Occipital lobe (tissue), 2 donors: ENCODE data around the gene RAP1GAP. TPM values are rescaled to one million over a fixed set of nuclear protein-coding genes. Genes with fewer than 3 reads are reported as not detected.

Experiments used
- DNase-seq: peaks from one replicate; lab custom pipeline; 2025; lab: John Stamatoyannopoulos, UW
- total RNA-seq: library from RNA; depleted of rRNA; stranded (reverse); fragments of >200 nt; gene quantifications from one replicate; pipeline ENCODE4 v1.2.3, GENCODE V29; 2014

RAP1GAP gene
- 26.4 TPM for total RNA-seq

- DNase-seq: no peak
Observed at GRCh38 chr1:21669258-21670058, at the start of gene RAP1GAP. TSS of gene RAP1GAP (minus strand) at chr1:21669357. CDS start at chr1:21620032, 49,325 bp downstream.

DNA sequence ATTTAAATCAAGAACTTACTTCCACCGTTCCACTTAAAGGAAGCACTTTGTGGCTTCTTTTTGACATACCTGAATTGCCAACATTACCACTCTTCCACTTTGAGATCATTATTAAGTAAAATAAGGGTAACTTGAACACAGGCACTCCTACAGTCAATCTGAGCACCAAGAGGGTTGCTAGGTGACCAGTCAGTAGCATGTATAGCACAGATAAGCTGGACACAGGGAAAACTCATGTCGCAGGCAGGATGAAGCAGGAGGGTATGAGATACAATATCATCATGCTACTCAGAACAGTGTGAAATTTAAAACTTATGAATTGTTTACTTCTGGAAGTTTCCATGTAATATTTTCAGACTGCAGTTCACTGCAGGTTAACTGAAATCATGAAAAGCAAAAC, 47.0 kb upstream of the RAP1GAP start:
- DNase-seq: no peak

GRCh38 chr1:21707891-21708290, 38.7 kb upstream of the RAP1GAP start:
- no peak for DNase-seq

DNA sequence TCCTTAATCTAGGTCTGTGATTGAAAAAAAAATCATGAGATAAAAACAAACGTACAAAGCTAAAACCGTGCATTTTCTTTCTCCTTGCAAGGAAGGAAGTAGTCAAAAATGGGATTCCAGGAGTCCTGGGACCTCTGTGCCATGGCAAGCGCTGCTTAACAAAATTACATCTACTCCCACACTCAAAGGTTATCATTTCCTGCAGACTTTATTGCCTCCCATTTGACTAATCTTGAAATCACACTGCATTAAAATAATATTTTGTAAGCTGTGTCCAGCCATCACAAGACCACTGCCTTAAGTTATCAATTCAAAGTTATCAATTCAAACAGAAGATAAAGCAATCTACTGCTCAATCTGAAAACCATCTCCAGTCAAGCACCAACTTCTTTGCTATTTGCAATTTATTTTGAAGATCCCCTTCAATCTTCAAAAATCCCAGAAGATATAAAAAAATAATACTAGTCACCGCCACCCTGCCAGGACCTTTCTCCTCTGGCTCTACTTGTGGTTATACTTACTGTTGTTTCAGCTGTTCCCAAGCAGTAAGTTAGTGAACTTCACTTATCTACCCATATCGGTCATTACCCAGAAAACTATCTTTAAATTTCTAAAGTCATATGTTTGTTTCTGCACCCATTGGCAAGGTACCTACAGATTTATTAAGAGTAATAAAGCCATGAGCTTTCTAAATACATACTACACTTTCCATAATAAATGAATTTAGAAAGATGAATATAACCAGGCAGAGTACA, 38.1 kb upstream of the RAP1GAP start:
- DNase-seq: no peak

DNA sequence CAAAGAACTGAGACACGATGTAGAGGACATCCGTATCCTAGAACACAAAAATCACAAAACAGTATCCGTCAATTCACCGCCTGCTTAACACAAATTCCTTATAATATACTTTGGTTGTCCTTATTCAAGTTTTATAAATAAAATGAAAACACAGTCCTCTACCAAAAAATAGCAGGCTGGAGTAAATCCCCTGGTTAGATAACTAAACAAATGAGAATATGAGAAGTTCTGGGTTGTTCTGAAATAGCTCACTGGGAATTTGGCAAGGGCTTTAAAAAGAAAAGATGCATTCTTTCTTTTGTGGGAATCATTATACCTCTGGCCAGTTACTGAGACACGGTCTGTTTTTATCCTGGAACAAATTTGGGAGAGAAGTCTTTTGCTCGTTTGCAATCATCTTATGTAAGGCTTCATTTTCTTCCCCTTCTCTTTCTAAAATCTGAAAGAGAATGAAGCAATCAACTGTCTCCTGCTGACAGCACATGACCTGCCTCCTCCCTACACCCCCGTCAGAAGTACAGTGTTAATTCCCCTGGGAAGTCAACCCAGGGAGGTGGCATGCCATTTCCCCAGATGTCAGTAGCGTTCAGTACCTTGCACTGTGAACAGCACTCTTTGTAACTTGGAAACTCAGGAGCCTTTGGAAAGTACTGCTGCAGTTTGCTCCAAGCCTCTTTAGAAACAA, 37.1 kb upstream of the RAP1GAP start:
- peak; percentile 15 for DNase-seq

DNA sequence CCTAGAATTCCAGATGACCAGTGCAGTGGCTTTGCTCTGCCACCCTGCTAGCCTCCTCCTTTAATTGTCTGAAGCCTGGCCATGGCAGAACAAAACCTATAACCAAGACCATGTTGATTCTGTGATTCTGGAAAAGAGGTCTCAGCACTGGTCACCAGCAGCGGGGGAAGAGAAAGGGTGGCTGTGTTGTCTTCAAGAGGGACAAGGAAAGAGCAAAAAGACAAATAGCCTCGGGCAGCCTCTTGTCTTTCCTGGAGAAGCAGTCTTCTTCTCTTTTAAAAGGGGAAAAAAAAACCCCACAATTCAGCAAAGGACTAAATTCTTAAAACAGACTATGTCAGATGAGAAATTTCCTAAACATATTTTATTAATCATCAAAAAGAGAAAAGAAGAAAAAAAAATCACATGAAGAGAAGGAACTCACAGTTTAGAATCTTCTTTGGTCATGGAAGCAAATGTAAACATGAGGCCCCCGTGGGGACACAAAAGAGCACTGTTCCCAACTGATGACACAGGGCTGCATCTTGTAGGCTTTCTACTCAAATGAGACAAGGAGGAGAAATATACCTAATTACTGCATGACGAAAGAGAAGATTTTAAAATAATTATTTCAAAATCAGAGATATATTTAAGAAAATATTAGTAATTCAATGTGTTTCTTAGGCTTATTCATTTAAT, 36.3 kb upstream of the RAP1GAP start:
- DNase-seq: no peak

- no peak for DNase-seq
Observed at GRCh38 chr1:21704145-21704544, 35.0 kb upstream of the RAP1GAP start.

- DNase-seq: no peak
Observed at GRCh38 chr1:21703318-21703963, 34.3 kb upstream of the RAP1GAP start.

GRCh38 chr1:21702780-21703179, 33.6 kb upstream of the RAP1GAP start:
- DNase-seq: no peak

GRCh38 chr1:21701401-21701800, 32.2 kb upstream of the RAP1GAP start:
- no peak for DNase-seq

DNA sequence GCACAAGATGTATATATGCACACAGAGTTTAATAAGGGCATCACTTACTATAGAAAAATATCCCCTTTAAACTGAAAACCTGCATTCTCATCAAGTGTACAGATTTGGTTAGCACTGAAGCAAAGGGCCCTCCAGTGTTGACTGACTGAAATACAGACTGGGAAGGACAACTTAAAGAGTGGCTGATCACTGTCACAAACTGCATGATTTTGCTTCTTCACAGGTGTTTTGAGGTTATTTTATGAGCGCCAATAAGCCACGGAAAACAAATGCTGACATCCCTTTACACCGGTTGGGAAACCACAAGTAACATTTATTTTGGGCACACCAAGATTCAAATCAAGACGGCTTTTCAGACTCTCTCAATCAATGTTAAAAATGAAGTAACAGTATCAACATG, 30.9 kb upstream of the RAP1GAP start:
- no peak for DNase-seq

DNA sequence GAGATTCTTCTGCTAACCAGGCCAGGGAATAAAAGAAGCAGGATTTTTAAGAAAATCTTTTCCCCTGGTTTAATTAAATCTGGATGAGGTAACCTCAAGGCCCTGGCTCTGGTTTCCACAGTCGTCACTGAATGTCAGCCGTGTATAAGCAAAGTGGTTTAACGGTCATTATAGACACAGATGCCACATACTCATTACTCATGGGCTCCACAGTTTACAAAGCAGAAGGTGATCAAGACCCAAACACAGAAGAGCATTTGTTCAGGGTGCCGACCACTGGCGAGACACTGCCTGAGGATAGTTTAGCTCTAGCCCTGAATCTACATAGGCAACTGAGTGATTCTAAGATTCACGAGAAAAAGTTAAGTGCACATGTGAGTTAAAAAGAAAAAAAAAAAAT, 27.8 kb upstream of the RAP1GAP start:
- DNase-seq: no peak

DNA sequence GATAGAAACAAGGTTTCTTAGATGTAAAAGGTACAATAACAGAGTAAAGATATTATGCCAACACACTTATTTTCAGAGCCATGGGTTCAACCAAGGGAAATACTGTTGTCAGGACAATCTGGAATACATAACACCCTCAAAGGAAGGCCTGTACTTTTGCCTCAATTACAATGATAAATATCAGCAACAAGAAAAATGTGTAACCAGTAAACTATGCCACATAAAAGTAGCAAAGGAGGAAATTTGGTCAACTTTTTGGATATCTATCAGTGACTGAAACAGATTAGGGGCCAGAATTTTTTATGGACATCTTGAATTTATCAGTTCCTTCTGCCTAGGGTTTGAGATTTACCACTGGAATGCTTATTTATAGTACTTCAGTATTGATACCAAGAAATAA, 24.6 kb upstream of the RAP1GAP start:
- DNase-seq: no peak

GRCh38 chr1:21691739-21692138, 22.6 kb upstream of the RAP1GAP start:
- DNase-seq: no peak

- DNase-seq: no peak
Observed at GRCh38 chr1:21689661-21690372, 20.7 kb upstream of the RAP1GAP start.

DNA sequence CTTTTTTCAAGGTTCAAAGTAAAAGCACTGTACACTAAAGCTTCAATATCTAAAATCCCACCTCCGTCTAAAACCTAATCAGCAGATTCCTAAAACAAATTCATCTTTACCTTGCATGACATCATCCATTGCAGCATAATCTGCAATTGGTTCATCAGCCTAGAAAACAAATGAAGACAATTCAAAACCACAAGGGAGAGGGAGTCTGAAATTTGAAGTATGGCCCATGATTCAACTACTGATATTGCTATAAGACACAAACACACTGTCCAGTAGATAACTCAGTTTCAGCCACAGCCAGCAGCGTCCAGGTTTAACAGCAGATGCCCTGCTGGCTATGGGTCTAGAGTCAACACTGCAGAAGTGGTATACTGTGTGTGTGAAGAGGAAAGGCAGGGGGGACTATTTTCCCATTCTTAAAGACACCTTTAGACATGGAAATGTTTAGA, 17.9 kb upstream of the RAP1GAP start:
- DNase-seq: no peak

DNA sequence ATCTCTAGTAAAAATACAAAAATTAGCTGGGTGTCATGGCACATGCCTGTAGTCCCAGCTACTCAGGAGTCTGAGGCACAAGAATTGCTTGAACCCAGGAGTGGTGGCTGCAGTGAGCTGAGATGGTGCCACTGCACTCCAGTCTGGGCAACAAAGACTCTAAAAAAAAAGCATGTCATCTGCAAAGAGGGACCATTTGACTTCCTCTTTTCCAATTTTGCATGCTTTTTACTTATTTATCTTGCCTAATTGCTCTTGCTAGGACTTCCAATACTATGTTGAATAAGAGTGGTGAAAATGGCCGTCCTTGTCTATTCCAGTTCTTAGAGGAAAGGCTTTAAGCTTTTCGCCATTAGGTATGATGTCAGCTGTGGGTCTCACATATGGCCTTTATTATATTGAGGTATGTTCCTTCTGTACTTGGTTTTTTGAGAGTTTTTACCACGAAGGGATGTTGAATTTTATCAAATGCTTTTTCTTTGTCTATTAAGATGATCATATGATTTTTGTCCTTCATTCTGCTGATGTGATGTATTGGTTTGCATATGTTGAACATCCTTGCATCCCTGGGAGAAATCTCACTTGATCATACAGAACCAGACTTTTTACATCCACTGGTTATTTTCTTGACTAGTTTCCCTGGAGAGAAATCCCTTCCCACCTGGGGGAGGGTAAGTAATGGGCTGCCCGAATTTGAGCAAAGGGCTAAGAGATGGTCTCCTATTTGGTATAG, 17.0 kb upstream of the RAP1GAP start:
- no peak for DNase-seq

DNA sequence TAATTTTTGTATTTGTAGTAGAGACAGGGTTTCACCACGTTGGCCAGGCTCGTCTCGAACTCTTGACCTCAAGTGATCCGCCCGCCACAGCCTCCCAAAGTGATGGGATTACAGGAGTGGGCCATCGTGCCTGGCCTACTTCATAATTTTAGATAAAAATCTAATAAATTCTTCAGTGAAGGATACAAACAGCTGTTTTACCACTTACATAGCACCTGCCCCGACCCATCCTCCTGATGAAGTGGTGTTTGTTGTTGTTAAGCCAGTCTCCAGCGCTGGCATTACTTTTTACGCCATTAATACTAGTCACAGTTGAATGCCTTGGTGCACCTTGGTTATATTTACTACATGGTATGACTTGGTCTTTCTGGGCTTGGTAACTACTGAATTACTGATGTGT, 12.3 kb upstream of the RAP1GAP start:
- DNase-seq: no peak

GRCh38 chr1:21680918-21681317, 11.8 kb upstream of the RAP1GAP start:
- DNase-seq: no peak

DNA sequence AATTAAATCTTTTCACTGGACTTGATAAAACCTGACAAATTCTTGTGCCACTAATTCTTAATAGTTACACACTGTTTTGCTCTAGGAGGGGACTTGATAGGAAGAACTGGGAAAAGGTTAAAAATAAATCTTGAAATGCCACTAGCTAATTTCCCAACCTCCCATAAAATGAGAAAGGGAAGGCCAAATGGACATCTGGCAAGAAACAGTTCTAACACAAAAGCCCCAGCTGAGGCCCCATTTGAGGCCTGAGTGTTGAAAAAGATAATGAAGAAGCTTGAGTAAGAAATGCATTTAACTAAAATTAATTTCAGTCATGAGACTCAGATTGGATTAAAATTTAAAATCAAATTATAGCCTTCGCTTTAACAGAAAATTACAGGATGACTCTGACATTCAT, 11.2 kb upstream of the RAP1GAP start:
- no peak for DNase-seq
